Activated T-cell treated with anti-CD3 and anti-CD28 coated beads, Interleukin-2, amount 50 U/mL, for 4 hours (primary cell): ENCODE results near the gene UGT1A3. TPM values are rescaled to one million over a fixed set of nuclear protein-coding genes. Genes with fewer than 3 reads are reported as not detected.

ENCODE experiments used
- ATAC-seq, 2 donors: fragments of 200-7000 bp; cut with Tn5 transposase; one replicate each; pipeline ENCODE4 v1.10.0; 2021
- DNase-seq: peaks from one replicate; pipeline ENCODE4 v3.0.0-alpha.2; 2020
- H3K27me3 Mint-ChIP-seq: one replicate; pipeline ENCODE4 v1.8.0; 2021; ENCODE audit warnings: low read depth, mixed read lengths
- H3K36me3 Mint-ChIP-seq: one replicate; pipeline ENCODE4 v1.8.0; 2022; ENCODE audit warnings: mixed read lengths; ENCODE audit not compliant: insufficient read depth
- H3K4me1 Mint-ChIP-seq: one replicate; pipeline ENCODE4 v1.8.0; 2021; ENCODE audit warnings: low read depth, mixed read lengths
- H3K4me3 Mint-ChIP-seq: one replicate; pipeline ENCODE4 v1.8.0; 2021; ENCODE audit warnings: mild to moderate bottlenecking, moderate library complexity, mixed read lengths
- H3K9me3 Mint-ChIP-seq: one replicate; pipeline ENCODE4 v1.8.0; 2021; ENCODE audit warnings: mixed read lengths
- total RNA-seq, 3 donors: library from RNA; stranded (reverse); gene quantifications; one replicate each; pipeline ENCODE4 v1.2.1, GENCODE V29; 2021

Gene UGT1A3
- total RNA-seq, 3 donors from 2014 or later: not detected

- ATAC-seq: no peak
- Mint-ChIP-seq H3K4me1 (no peaks in the 10 kb centered on the region), H3K27me3 (peaks cover 10% of the 10 kb centered on the region), H3K36me3 (no peaks in the 10 kb centered on the region), H3K9me3 (peaks cover 4% of the 10 kb centered on the region), H3K4me3 (no peak overlapping the region)
- DNase-seq: no peak
Measured at GRCh38 chr2:233803292-233803911, 74.6 kb downstream of the UGT1A3 start.

DNA sequence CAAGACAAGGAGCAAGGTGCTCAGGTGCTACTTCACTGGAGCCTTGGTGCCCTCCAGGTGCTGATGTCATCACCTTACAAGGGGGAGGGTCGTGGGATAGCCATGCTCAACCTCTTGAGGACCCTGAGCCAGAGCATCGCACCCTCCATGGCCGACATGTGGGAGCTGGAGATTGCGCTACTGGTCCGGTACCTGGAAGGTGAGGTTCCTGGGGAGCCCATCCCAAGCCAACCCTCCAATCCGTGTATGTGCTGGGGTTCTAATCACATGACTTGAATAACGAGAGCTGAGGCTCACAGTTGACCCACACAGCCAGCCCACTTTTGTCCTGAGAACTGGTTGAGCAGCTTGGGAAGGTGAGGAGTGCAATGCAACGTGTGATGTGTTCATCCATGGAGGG lies 75.2 kb downstream of the UGT1A3 start:
- DNase-seq (no peak), ATAC-seq (no peak)
- Mint-ChIP-seq H3K9me3 (peaks cover 4% of the 10 kb centered on the region), H3K36me3 (no peaks in the 10 kb centered on the region), H3K4me3 (no peak overlapping the region), H3K4me1 (no peaks in the 10 kb centered on the region), H3K27me3 (peaks cover 10% of the 10 kb centered on the region)

DNA sequence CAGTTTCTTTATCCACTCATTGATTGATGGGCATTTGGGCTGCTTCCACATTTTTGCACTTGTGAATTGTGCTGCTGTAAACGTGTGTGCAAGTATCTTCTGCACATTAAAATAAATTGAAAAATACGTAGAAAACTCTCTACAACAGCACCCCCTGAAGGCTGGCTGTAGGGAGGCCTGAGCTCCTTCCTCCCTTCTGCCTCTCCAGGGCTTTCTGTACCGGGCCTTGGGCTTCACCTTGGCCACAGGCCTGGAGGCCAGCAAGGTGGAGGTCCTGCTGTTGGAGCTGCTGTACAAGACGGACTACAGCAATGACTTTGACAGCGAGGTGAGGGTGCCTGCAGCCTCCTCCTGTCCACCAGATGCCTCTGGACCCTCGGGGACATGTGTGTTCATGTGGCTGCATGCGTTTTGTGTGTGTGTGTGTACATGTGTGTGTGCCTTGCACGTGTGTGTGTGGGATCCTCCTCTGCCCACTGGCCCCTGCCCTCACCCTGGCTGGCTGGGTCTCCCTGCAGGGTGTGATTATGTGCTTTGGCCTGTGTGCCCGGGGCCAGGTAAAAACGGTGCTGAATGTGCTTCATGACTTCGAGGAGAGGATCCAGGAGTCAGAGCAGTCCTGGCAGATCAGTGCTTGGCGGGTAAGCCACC lies 78.5 kb downstream of the UGT1A3 start:
- Mint-ChIP-seq H3K4me1 (no peaks in the 10 kb centered on the region), H3K4me3 (no peak overlapping the region), H3K36me3 (no peaks in the 10 kb centered on the region), H3K27me3 (peaks cover 20% of the 10 kb centered on the region), H3K9me3 (no peaks in the 10 kb centered on the region)
- ATAC-seq (no peak), DNase-seq (no peak)

GRCh38 chr2:233807966-233808935 lies 79.4 kb downstream of the UGT1A3 start:
- DNase-seq: no peak
- Mint-ChIP-seq H3K4me3 (no peak overlapping the region), H3K27me3 (peaks cover 17% of the 10 kb centered on the region), H3K4me1 (no peaks in the 10 kb centered on the region), H3K36me3 (no peaks in the 10 kb centered on the region), H3K9me3 (no peaks in the 10 kb centered on the region)
- no peak for ATAC-seq

DNA sequence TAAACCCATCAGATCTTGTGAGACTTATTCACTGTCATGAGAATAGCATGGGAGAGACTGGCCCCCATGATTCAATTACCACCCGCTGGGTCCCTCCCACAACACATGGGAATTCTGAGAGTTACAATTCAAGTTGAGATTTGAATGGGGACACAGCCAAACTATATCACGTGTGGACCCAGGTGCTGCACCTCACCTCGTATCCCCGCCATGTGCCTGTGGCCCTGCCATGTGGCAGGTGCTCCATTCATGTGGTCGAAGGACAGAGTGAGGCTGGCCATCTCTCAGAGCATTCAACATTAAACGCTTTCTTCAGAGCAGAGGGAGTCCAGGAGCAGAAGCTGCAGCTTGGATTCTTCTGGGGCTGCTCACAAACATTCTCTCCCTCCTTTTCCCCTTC lies 81.5 kb downstream of the UGT1A3 start:
- Mint-ChIP-seq H3K4me1 (no peaks in the 10 kb centered on the region), H3K9me3 (no peaks in the 10 kb centered on the region), H3K36me3 (no peaks in the 10 kb centered on the region), H3K4me3 (no peak overlapping the region), H3K27me3 (peaks cover 12% of the 10 kb centered on the region)
- ATAC-seq (no peak), DNase-seq (no peak)

DNA sequence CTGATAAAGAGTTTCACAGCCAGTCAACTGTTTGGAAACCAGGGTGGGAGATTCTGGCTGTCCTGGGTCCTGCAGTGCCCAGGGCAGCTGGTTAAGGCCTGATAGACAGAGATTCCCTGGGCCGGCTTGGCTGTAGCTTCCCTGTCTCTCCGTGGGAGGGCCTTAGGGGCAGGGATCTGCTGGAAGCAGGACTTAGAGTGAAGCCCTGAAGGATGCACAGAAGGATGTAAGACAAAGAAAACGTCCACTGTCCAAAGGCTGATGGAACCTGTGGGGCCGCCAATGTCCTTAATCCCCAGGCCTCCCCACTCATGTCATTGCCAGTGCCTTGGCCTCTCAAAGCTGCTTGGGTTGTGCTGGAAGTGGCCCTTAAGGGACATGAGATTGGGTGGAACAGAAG lies 82.2 kb downstream of the UGT1A3 start:
- H3K9me3 Mint-ChIP-seq: no peaks in the 10 kb centered on the region
- no peak for DNase-seq
- H3K4me1 Mint-ChIP-seq: no peaks in the 10 kb centered on the region

GRCh38 chr2:233811732-233812131 lies 82.9 kb downstream of the UGT1A3 start:
- Mint-ChIP-seq H3K4me3 (no peak overlapping the region), H3K36me3 (no peaks in the 10 kb centered on the region), H3K27me3 (peaks cover 12% of the 10 kb centered on the region), H3K9me3 (no peaks in the 10 kb centered on the region), H3K4me1 (no peaks in the 10 kb centered on the region)
- ATAC-seq: no peak
- no peak for DNase-seq

More for the DNA sequence above, 82.2 kb downstream of the UGT1A3 start:
- no peak for ATAC-seq
- no peaks in the 10 kb centered on the region for H3K36me3 Mint-ChIP-seq
- H3K4me3 Mint-ChIP-seq: no peak overlapping the region
- H3K27me3 Mint-ChIP-seq: peaks cover 12% of the 10 kb centered on the region

DNA sequence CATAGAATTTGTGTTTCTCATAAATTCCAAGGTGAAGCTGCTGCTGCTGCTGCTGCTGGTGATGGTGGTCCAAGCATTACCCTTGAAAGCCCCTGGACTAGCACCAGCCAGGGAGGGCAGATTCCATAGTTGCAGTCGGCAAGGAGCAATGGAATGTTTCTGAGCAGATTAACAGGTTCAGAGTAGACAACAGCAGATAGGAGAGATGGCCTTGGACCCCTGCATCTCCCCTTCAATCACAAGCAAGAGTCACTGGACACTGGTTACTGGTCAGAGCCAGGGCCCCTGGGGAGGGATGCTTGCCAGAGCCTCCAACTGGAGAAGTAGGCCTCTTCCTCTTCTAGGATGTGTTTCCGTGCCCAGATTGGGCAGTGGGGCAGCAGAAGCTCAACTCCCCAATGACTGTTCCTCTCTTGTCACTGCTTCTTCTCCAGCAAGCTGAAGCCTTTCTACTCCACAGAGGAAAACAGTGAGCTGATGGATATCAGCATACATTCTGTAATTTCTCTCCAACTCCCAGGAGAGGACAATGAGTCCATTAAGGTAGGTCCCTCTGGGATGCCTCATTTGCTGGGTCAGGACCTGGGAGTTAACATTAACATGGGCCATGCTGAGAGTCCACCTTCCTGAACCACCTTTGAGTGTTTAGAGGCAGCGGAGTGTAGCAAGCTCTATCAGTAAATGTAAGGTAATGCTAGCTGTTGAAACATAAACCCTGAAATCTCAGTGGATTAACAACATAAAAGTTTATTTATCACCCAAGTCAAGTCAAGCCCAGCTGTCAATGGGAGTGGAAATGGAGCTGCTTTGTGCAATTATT lies 84.6 kb downstream of the UGT1A3 start:
- Mint-ChIP-seq H3K9me3 (no peaks in the 10 kb centered on the region), H3K36me3 (no peaks in the 10 kb centered on the region), H3K27me3 (peaks cover 18% of the 10 kb centered on the region), H3K4me3 (no peak overlapping the region), H3K4me1 (no peaks in the 10 kb centered on the region)
- DNase-seq (no peak), ATAC-seq (no peak)

DNA sequence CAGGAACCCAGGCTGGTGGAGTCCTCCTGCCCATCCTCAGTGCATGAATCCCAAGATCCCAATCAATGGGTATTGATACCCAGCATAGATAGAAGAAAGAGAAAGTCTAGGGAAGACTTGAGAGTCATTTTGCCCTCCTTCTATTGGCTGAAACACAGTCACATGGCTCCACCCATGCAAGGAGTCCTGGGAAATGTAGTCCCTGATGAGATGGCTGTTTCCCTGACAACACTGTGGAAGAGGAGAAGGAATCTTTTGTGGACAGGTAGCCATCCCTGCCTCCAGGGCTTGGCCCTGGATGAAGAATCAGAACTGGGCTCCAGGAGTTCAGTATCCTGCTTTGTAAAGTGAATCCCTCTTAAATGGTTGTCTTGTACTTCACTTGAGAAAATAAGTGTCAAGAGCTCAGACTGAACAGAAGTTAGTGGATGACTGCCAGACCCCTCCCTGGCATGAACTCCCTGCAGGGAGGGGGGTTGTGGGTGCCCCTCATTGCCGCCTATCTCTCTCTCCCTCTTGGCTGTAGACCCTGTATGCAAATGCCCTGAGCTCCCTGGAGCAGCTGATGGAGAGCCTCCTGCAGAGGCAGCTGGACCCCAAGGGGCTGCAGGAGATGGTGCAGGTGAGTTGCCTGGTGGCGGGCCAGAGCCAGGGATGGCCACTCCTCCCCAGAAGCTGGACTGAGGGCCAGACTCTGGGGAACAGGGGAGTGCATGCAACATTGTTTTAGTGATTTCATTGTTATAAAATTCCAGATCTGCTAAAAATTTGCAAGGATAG lies 85.4 kb downstream of the UGT1A3 start:
- Mint-ChIP-seq H3K36me3 (no peaks in the 10 kb centered on the region), H3K4me3 (no peak overlapping the region), H3K4me1 (no peaks in the 10 kb centered on the region), H3K27me3 (peaks cover 20% of the 10 kb centered on the region), H3K9me3 (no peaks in the 10 kb centered on the region)
- DNase-seq (no peak), ATAC-seq (no peak)

GRCh38 chr2:233815861-233816260 lies 87.0 kb downstream of the UGT1A3 start:
- ATAC-seq: no peak
- Mint-ChIP-seq H3K27me3 (peaks cover 15% of the 10 kb centered on the region), H3K4me3 (no peak overlapping the region), H3K36me3 (no peaks in the 10 kb centered on the region), H3K9me3 (no peaks in the 10 kb centered on the region), H3K4me1 (no peaks in the 10 kb centered on the region)
- DNase-seq: no peak

DNA sequence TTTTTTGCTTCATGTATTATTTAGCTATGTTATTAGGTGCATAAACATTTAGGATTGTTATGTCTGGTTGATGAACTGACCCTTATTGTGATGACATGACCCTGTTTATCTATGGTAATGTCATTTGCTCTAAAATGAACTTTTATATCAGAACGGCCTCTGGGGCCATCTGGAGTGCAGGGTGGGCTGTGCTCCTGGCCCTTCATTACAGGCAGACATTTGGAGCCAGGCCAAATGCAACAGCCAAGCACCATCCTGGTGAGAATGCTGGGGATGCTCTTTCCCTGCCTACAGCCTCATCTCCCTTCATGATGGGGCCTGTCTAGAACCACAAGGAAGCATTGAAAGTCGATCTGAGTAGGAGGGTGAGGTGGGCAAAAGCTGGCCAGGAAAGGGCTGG lies 87.5 kb downstream of the UGT1A3 start:
- Mint-ChIP-seq H3K36me3 (no peaks in the 10 kb centered on the region), H3K9me3 (no peaks in the 10 kb centered on the region), H3K4me3 (no peak overlapping the region), H3K4me1 (no peaks in the 10 kb centered on the region), H3K27me3 (peaks cover 13% of the 10 kb centered on the region)
- ATAC-seq (no peak), DNase-seq (no peak)

DNA sequence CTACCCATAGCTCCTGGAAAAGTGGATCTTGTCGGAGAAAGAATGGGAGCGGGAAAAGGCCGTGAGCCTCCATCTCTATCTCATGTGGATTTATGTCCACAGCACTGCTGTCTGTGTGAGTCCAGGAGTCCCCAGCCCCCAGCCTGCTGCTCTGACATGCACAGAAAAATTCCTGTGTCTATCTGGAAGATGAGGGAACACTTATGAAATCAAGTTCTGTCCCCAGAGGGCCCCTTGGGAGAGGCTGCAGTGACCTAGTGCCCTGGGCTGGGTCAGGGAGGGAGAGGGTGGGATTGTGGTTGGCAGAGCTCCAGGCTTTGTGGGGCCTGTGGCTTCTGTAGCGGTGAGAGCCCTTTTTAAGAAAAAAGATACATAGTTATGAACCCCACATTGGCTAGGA lies 87.9 kb downstream of the UGT1A3 start:
- Mint-ChIP-seq H3K9me3 (no peaks in the 10 kb centered on the region), H3K27me3 (peaks cover 14% of the 10 kb centered on the region), H3K4me1 (no peaks in the 10 kb centered on the region), H3K36me3 (no peaks in the 10 kb centered on the region), H3K4me3 (no peak overlapping the region)
- no peak for DNase-seq
- no peak for ATAC-seq

DNA sequence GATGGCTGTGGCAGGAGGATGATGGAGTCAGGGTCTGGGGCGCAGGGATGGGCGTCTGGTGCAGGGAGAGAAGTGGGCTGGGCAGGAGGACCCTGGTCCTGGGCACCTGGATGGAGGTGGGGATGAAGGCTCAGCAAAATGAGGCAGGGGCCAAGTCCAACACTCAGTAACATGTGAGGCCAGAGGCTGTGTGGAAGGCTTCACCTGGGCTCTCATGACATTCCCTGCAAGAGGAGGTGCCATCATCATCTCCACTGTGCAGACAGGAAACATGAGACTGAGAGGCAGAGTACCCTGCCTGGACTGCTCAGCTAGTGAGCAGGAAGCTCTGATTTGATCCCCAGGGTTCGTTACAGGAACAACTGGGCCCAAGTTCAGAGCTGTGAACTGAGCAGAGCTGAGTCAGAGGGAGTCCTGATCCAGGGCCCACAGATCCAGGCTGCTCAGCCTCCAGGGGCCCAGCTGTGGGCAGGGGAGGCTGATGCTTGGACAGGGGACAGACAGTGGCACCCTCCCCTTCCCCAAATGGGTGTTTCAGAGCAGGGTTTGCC lies 88.6 kb downstream of the UGT1A3 start:
- no peaks in the 10 kb centered on the region for H3K36me3 Mint-ChIP-seq
- peaks cover 14% of the 10 kb centered on the region for H3K27me3 Mint-ChIP-seq
- no peaks in the 10 kb centered on the region for H3K4me1 Mint-ChIP-seq
- no peak for ATAC-seq
- no peak for DNase-seq
- no peak overlapping the region for H3K4me3 Mint-ChIP-seq
- no peaks in the 10 kb centered on the region for H3K9me3 Mint-ChIP-seq
